HG02610 (cell line): Measurements from ENCODE around the gene GPR15.

ENCODE experiments used
- ATAC-seq: cut with Tn5 transposase; IDR thresholded peaks from one replicate; pipeline ENCODE4 v1.9.1; 2021; ENCODE audit warnings: mild to moderate bottlenecking, moderate library complexity; ENCODE audit not compliant: unreplicated experiment

The GPR15 gene

DNA sequence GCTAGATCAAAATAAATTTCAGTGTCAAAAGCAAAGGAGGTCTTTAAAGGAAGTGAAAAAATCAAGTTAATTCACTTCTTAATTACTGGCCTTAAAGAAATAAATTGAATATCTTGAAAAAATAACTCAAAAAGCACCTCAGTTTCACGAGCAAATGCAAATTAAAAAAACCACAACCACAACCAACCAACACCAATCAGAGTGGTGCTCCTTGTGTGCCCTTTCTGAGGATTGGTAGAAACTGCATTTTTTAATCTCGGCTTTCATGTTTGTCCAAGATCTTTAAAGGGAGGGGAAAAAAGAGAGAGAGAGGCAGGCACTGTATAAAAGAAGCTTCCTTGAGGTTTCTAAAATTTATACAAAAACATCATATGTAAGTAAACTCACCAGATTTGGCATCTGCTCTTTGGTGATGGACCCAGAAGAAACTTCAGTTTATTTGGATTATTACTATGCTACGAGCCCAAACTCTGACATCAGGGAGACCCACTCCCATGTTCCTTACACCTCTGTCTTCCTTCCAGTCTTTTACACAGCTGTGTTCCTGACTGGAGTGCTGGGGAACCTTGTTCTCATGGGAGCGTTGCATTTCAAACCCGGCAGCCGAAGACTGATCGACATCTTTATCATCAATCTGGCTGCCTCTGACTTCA lies at the start of gene GPR15:
Gene GPR15 (plus strand): TSS at position 357 of the 653 bp plus-strand sequence. CDS start 56 bp downstream, at position 413.
- peak; percentile 24 for ATAC-seq

DNA sequence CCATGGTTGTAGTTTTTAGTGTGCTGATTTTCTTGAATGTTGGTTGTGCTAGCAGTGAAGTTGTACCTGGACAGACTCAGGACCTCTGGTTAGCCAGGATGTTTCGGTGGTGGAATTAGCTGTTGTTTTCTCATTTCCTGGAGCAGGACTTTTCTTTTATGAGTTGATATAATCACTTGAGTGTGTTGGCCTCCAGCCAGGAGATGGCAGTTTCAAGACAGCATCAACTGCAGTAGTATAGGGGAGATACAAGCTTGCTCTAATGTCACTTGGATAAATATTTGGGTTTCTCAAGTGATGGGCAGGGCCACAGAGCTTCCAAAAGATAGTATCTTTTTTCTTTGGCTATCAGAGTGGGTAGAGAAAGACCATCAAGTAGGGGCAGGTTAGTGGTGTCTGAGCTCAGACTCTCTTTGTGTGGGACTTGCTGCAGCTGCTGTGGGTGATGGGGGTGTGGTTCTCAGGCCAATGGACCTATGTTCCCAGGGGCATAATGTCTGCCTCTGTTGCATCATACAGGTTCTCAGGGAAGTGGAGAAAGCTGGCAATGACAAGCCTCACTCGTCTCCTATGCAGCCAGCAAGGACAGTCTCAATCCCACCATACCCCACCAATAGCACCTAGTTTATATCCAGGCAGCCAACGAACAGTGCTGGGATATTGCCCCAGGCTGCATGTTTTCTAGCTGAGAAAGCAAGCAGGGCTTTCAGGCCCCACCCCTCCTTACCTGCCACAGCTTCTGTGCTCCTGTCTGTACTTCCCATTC lies 48.9 kb upstream of the GPR15 start:
- no peak for ATAC-seq

DNA sequence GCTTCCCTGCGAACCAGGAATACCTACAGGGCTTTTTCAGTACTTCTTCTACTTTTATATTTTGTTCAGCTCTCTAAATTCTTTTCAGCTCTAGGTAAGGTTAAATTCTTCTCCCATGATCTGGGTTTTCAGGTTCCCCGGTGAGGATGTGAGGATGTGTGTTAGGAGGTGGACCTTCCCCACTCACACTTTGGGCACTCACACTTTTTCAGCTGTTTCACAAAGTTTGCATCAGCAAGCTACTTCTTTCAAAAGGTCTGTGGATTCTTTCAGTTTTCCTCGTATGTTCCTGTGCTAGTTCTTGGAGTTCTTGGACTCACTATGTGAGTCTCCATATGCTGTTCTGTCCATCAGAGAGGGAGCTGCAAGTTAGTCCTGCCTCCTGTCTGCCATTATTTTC lies 48.2 kb upstream of the GPR15 start:
- ATAC-seq, result no peak

DNA sequence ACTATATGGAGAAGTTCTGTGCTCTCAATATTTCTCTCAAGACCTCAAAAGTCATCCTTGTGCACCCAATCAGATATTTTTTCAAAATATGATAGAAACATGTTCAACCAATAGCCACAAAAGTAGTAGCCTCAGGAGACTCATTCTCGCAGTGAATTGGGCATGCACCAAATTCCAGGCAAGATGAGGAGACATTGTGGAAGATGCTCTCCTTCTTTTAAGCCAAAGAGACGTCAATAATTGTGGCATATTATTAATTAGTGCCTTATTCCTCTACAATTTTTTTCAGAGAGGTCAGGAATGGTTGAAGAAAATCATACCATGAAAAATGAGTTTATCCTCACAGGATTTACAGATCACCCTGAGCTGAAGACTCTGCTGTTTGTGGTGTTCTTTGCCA lies 34.4 kb upstream of the GPR15 start, which contains the start of gene OR5K2:
Gene OR5K2 (plus strand): TSS at position 301 of the 400 bp plus-strand sequence. CDS start 0 bp downstream, at position 301.
- ATAC-seq, result no peak

GRCh38 chr3:98500019-98500418 lies 31.8 kb upstream of the GPR15 start:
- no peak for ATAC-seq

DNA sequence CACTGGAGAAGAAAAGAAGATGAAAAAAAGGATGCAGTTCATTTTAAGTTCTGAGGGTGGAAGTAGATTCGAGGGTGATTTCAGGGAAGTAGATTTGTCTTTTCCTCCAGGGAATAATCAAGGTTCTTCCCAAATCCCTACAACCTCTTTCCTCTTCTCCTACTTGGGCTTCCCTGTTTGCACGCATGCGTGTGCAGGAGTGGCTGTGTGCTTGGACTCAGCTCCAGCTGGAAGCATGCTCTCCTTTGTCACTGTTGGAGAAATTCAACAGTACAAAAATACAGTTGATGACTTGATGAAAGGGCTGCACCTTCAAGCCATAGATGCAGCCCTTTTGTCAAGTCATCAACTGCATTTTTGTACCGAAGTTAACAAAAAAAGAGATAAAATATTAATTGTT lies 30.5 kb upstream of the GPR15 start:
- ATAC-seq, result no peak

GRCh38 chr3:98501863-98502576 lies 29.8 kb upstream of the GPR15 start:
- ATAC-seq, result no peak

DNA sequence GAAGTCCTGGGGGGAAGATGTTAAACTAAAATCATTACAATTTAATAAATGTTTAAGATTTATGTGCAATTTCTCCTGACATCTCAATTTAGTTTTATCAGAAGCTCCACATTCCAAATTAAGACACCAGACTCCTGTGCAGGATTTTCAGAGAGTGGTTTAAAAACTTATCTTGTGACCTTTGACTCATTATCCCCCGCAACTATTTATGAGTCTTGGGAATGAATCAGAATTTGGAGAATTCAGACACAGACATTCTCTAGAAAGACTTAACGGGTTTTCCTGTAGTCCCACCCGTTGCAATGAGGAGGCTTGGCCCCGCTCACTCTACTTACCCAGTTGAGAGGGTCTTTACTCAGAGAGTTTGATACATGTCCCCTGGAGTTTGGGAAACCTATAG lies 27.2 kb upstream of the GPR15 start:
- ATAC-seq, result no peak

GRCh38 chr3:98508582-98508981 lies 23.2 kb upstream of the GPR15 start:
- ATAC-seq, result no peak

GRCh38 chr3:98512576-98512975 lies 19.2 kb upstream of the GPR15 start:
- no peak for ATAC-seq

GRCh38 chr3:98513091-98513511 lies 18.7 kb upstream of the GPR15 start:
- no peak for ATAC-seq

DNA sequence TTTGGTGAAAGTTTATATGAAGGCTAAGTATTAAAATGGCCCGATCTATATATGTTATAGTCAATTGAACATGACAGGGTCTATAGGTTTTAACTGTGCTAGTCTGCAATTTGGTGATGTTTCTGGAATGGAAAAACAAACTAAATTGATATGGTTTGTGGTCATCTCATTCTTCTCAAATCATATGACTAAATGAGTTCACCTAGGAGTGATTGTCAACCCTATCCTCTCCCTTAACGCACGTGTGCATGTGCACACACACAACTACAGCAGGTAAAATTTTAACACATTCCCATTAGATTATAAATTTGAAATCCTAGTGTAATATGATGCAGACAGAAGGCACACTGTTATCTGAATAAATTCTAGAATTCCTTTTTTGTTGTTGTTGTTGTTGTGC lies 18.0 kb upstream of the GPR15 start:
- ATAC-seq, result no peak

DNA sequence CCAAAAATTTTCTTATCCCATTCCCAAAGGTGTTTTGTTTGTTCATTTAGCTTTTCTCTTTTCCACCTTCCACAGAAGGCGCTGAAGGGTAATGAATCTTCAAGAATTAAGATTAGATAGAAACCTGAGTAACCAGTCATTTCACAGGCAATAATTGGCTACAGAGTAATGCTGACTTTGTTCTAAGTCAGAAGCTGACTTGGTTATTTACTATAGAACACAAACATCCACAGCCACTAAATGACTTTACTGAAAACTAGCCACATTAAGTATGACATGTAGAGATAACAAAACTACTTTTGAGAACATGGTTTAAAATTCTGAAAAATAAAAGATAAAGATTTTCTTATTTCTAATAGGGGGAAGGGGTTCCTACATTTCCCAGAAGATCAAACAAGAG lies 16.8 kb upstream of the GPR15 start:
- no peak for ATAC-seq

- ATAC-seq, result no peak
These were observed 13.0 kb upstream of the GPR15 start for GRCh38 chr3:98518816-98519215.

- no peak for ATAC-seq
These were observed 12.4 kb upstream of the GPR15 start for GRCh38 chr3:98519351-98519750.

GRCh38 chr3:98521897-98522543 lies 9.8 kb upstream of the GPR15 start:
- peak; percentile 56 for ATAC-seq

DNA sequence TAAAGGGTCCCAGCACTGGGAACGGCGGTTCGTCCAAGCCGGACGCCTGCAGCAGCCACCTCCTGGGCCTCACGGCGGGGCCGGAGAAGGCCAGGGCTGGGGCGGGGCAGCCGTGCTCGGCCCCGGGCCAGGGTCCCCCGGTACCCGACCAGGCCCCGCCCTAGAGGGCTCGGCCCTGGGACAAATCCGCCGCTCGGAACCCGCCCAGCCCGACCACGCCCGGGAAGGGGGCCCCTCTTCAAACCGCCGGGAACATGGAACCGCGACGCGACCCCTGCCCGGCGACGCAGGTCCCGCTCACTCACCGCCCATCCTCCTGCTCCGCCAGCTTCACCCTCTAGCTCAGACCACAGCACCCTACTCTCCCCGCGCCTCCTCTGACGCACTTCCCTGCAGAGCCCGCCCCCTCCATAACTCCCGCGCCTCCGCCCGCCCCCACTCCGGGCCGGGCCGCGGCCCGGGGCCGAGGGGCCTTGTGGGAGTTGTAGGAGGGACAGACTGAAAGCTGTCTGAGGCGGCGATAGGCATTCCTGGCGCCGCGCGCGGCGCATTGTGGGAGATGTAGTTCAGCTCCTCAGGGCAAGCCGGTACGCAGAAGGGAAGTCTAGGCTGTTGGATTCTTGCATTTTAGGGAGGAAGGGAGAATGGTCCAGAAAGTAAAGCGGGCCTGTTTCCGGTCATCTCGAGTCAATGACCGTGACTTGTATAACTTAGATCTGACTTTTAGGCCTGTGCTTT lies 9.1 kb upstream of the GPR15 start, which contains the start of gene CLDND1:
Gene CLDND1 (minus strand): TSS at position 359 of the 738 bp plus-strand sequence. CDS start 1,478 bp downstream, outside the sequence.
- peak; percentile 86 for ATAC-seq

DNA sequence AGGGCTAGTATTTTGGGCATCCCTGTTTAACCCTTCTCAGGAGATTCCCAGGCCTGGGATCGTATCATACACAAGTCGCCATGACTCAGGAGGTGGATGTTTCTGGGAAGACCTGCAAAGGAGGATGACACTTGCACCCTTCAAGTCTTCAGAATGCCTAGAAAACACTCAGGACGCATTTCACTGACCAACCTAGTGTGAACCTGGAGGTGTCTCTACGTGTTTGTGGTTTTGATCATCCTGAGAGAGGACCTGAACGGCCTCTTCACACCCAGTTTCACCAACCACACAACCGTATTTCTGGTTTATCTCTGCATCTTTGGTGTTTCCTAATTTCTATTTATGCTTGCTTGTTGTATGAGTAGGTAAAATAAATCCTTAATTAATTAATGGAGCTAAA lies 6.3 kb upstream of the GPR15 start:
- no peak for ATAC-seq

DNA sequence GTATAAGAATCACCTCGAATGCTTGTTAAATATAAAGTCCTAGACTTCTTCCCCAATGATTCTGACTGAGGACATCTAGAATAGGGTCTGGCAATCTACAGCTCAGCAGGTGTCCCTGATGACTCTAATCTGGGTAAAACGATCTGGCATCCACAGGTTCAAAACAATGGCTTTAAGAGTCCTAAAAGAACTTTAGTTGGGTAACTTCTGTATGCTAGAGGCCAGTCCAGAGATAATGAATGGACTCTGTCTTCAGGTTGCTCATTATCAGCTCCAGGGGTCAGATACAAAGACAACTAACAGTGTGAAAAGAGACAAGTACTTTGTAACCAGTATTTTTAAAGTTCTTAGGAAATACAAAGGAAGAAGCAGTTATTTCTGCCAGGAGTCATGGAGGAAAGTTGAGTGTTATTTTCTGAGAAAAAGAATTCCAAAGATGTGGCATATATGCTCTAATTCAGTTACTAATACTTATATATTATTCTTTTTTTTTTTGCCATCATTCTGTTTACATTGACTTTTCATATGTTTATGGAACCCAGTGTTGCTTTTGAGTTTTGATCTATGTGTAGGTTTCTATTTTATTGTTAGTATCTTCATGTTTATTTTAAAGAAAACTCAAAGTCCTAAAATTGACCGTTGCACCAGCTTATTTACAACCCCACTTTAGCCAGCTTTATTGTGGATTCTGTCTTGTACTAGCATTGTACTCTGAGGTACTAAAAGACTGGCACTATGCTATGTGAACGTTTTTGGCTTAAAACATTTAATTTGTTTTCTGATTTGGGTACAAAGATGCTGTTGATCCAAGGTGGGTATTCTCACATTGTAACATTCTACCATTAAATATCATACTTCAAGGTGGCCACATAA lies 3.1 kb upstream of the GPR15 start:
- no peak for ATAC-seq
